H1 (cell line): Measurements from ENCODE around the gene WASF3. TPM values are rescaled to one million over a fixed set of nuclear protein-coding genes. Genes with fewer than 3 reads are reported as not detected.

Experiments used
- CTCF ChIA-PET: fragments of 300-600 bp; sonication (Branson Sonifier 250); formaldehyde crosslinking; loops from one replicate; lab custom pipeline; 2021; ENCODE audit not compliant: partially characterized antibody; lab: Charles Lee
- POLR2A ChIA-PET: fragments of 300-600 bp; sonication (Branson Sonifier 250); formaldehyde crosslinking; loops from one replicate; lab custom pipeline; 2021; ENCODE audit warnings: inconsistent platforms; ENCODE audit not compliant: partially characterized antibody; lab: Charles Lee
- DNase-seq, 2 experiments: peaks; one replicate each; pipeline versions ENCODE4 v3.0.0 to v3.0.0-alpha.2; 2010 to 2022; ENCODE audit warnings: low spot score in 2 of 2, low read depth in 1 of 2, mixed read lengths in 1 of 2
- FAIRE-seq: peaks from 2 replicates; lab custom pipeline; 2011; peaks lifted over from hg19 to GRCh38; lab: Jason Lieb, UNC
- H2AFZ ChIP-seq: 2 replicates; pipeline ENCODE4 v1.8.1; 2012; ENCODE audit warnings: low read length, inconsistent platforms
- H2AK5ac ChIP-seq: 2 replicates; pipeline ENCODE4 v1.6.1; 2013; ENCODE audit warnings: low read depth, low read length
- H2BK120ac ChIP-seq: replicated peaks from 2 replicates; pipeline ENCODE3; 2013; ENCODE audit warnings: low read depth, low read length, inconsistent platforms
- H2BK12ac ChIP-seq: 2 replicates; pipeline ENCODE4 v1.6.1; 2013; ENCODE audit warnings: low read depth, low read length
- H2BK15ac ChIP-seq: 2 replicates; pipeline ENCODE4 v1.6.1; 2013; ENCODE audit warnings: low read length
- H2BK20ac ChIP-seq: 2 replicates; pipeline ENCODE4 v1.6.1; 2013; ENCODE audit warnings: low read length
- H2BK5ac ChIP-seq: 2 replicates; pipeline ENCODE4 v1.6.1; 2013; ENCODE audit warnings: low read depth, low read length
- H3K14ac ChIP-seq: 2 replicates; pipeline ENCODE4 v1.6.1; 2013; ENCODE audit warnings: inconsistent platforms; ENCODE audit not compliant: insufficient read length
- H3K18ac ChIP-seq: 2 replicates; pipeline ENCODE4 v1.6.1; 2013; ENCODE audit warnings: low read length; ENCODE audit errors: extremely low read depth
- H3K23ac ChIP-seq: 2 replicates; pipeline ENCODE4 v1.6.1; 2013; ENCODE audit warnings: inconsistent platforms; ENCODE audit not compliant: insufficient read length
- H3K23me2 ChIP-seq: 2 replicates; pipeline ENCODE4 v1.6.1; 2013; ENCODE audit warnings: low read depth, low read length
- H3K27ac ChIP-seq: 2 replicates; pipeline ENCODE4 v1.6.1; 2011; ENCODE audit warnings: low read depth, low read length, inconsistent platforms
- H3K27me3 ChIP-seq, 4 experiments: replicated peaks in 1 of 4; 1 replicate in 1 of 4; 2 replicates in 3 of 4; pipeline versions ENCODE4 v1.6.1 to v1.8.1; 2011 to 2013; ENCODE audit warnings: low read length in 3 of 4, mild to moderate bottlenecking in 3 of 4, inconsistent platforms in 2 of 4, mixed read lengths in 2 of 4, moderate library complexity in 1 of 4; ENCODE audit not compliant: control insufficient read depth in 3 of 4, insufficient read depth in 3 of 4; ENCODE audit errors: extremely low read depth in 1 of 4
- H3K36me3 ChIP-seq, 4 experiments: 2 replicates each; pipeline versions ENCODE4 v1.6.1 to v1.8.1; 2011 to 2013; ENCODE audit warnings: mild to moderate bottlenecking in 4 of 4, low read length in 3 of 4, moderate library complexity in 2 of 4, control low read depth in 1 of 4, inconsistent platforms in 1 of 4; ENCODE audit not compliant: insufficient read depth in 4 of 4, control insufficient read depth in 2 of 4
- H3K4ac ChIP-seq: replicated peaks from 2 replicates; pipeline ENCODE3; 2013; ENCODE audit warnings: low read length, low read depth, mixed read lengths, inconsistent platforms; ENCODE audit not compliant: insufficient read length
- H3K4me1 ChIP-seq, 4 experiments: replicated peaks in 1 of 4; 1 replicate in 1 of 4; 2 replicates in 3 of 4; pipeline versions ENCODE4 v1.6.1 to v1.8.1; 2011 to 2013; ENCODE audit warnings: low read length in 3 of 4, inconsistent platforms in 2 of 4, mixed read lengths in 1 of 4; ENCODE audit not compliant: insufficient read depth in 4 of 4, control insufficient read depth in 3 of 4
- H3K4me2 ChIP-seq, 2 experiments: 2 replicates each; pipeline versions ENCODE4 v1.6.1 to v1.8.1; 2011 to 2013; ENCODE audit warnings: low read depth in 2 of 2, low read length in 2 of 2, control low read depth in 1 of 2, inconsistent platforms in 1 of 2, mild to moderate bottlenecking in 1 of 2; ENCODE audit not compliant: insufficient read depth in 1 of 2
- H3K4me3 ChIP-seq, 4 experiments: fragments of 200-600, 300-600 bp in 1 of 4; sonication (generic), shearing (Covaris generic), sonication (Bioruptor Twin) in 1 of 4; 2 replicates each; pipeline versions ENCODE4 v1.5.1 to v1.8.1; 2011 to 2016; ENCODE audit warnings: low read length in 4 of 4, low read depth in 3 of 4, control low read depth in 2 of 4, inconsistent platforms in 2 of 4, mild to moderate bottlenecking in 2 of 4, mixed read lengths in 1 of 4, moderate library complexity in 1 of 4; ENCODE audit not compliant: insufficient read depth in 2 of 4; ENCODE audit errors: extremely low read depth in 1 of 4
- H3K56ac ChIP-seq: replicated peaks from 2 replicates; pipeline ENCODE3; 2013; ENCODE audit warnings: low read depth, mild to moderate bottlenecking, mixed read lengths, low read length, inconsistent platforms; ENCODE audit not compliant: insufficient read length
- H3K79me1 ChIP-seq: 2 replicates; pipeline ENCODE4 v1.6.1; 2013; ENCODE audit warnings: low read depth, low read length, control low read depth
- H3K79me2 ChIP-seq, 2 experiments: 2 replicates each; pipeline versions ENCODE4 v1.6.1 to v1.8.1; 2012 to 2013; ENCODE audit warnings: low read length in 2 of 2, mild to moderate bottlenecking in 2 of 2, inconsistent platforms in 1 of 2; ENCODE audit not compliant: insufficient read depth in 2 of 2, control insufficient read depth in 1 of 2
- H3K9ac ChIP-seq, 4 experiments: replicated peaks in 1 of 4; 1 replicate in 1 of 4; 2 replicates in 3 of 4; pipeline versions ENCODE4 v1.6.1 to v1.8.1; 2011 to 2013; ENCODE audit warnings: low read depth in 3 of 4, low read length in 3 of 4, control low read depth in 2 of 4, mild to moderate bottlenecking in 2 of 4, moderate library complexity in 2 of 4, inconsistent platforms in 1 of 4; ENCODE audit errors: extremely low read depth in 1 of 4
- H3K9me3 ChIP-seq, 2 experiments: 2 replicates each; pipeline versions ENCODE4 v1.6.1 to v1.8.1; 2012 to 2013; ENCODE audit warnings: mild to moderate bottlenecking in 2 of 2, moderate library complexity in 2 of 2, control low read depth in 1 of 2, inconsistent platforms in 1 of 2, low read depth in 1 of 2, low read length in 1 of 2, mixed read lengths in 1 of 2; ENCODE audit not compliant: insufficient read depth in 2 of 2
- H4K20me1 ChIP-seq, 2 experiments: replicated peaks in 1 of 2; 2 replicates each; pipeline versions ENCODE3 to v1.8.1; 2011 to 2013; ENCODE audit warnings: inconsistent platforms in 2 of 2, low read length in 2 of 2, mild to moderate bottlenecking in 1 of 2; ENCODE audit not compliant: insufficient read depth in 2 of 2, control insufficient read depth in 1 of 2
- H4K5ac ChIP-seq: 2 replicates; pipeline ENCODE4 v1.6.1; 2013; ENCODE audit warnings: low read length, low read depth, mixed read lengths, inconsistent platforms; ENCODE audit not compliant: insufficient read length
- H4K8ac ChIP-seq: 2 replicates; pipeline ENCODE4 v1.8.0; 2013; ENCODE audit warnings: mild to moderate bottlenecking, moderate library complexity, low read length, inconsistent platforms; ENCODE audit not compliant: insufficient read depth; ENCODE audit errors: extremely low read depth
- H4K91ac ChIP-seq: replicated peaks from 2 replicates; pipeline ENCODE3; 2013; ENCODE audit warnings: low read length, mixed read lengths, inconsistent platforms; ENCODE audit not compliant: insufficient read length
- EP300 ChIP-seq, 2 experiments: IDR thresholded peaks; 1 replicate in 1 of 2; 2 replicates in 1 of 2; pipeline ENCODE4 v1.6.1; 2011 to 2012; ENCODE audit warnings: low read depth in 2 of 2, low read length in 2 of 2, mild to moderate bottlenecking in 2 of 2, borderline replicate concordance in 1 of 2, inconsistent platforms in 1 of 2, moderate library complexity in 1 of 2
- HDAC2 ChIP-seq, 2 experiments: fragments of 300-600 bp in 1 of 2; sonication (generic) in 1 of 2; IDR thresholded peaks; 2 replicates each; pipeline ENCODE4 v1.6.1; 2011 to 2012; ENCODE audit warnings: low read depth in 2 of 2, low read length in 2 of 2, mild to moderate bottlenecking in 2 of 2, moderate library complexity in 2 of 2, borderline replicate concordance in 1 of 2, inconsistent platforms in 1 of 2
- JUN ChIP-seq: IDR thresholded peaks from 2 replicates; pipeline ENCODE4 v1.6.1; 2011; ENCODE audit warnings: low read depth, mild to moderate bottlenecking, improper control_type of control experiment, low read length
- MAFK ChIP-seq: IDR thresholded peaks from 2 replicates; pipeline ENCODE4 v1.6.1; 2012; ENCODE audit warnings: low read depth, mild to moderate bottlenecking, improper control_type of control experiment, low read length
- WGBS, 2 experiments: shearing (Covaris generic) in 1 of 2; methylation state at CpG; one replicate each; pipeline versions ENCODE4 v1.1.6 to v1.1.7; 2013 to 2015; ENCODE audit warnings: low lambda C conversion rate in 2 of 2, mixed read lengths in 2 of 2, inconsistent platforms in 1 of 2, low coverage in 1 of 2, missing lambda C conversion rate in 1 of 2; ENCODE audit not compliant: insufficient replicate concordance in 2 of 2, insufficient coverage in 1 of 2, insufficient read length in 1 of 2; ENCODE audit errors: extremely low coverage in 1 of 2, missing lambda C conversion rate in 1 of 2; 5-methylcytosine and 5-hydroxymethylcytosine counted together
- polyA plus RNA-seq, 7 experiments: library from polyadenylated mRNA; depleted of rRNA in 3 of 7; stranded (reverse) in 5 of 7; unstranded in 2 of 7; fragments of >200 nt in 5 of 7; fragments of 200-250 nt in 2 of 7; gene quantifications; 1 replicate in 5 of 7; 2 replicates in 1 of 7; 4 replicates in 1 of 7; pipeline versions ENCODE4 v1.2.1 to v1.2.3, GENCODE V29; 2011 to 2013; ENCODE audit warnings: missing spikeins in 2 of 7, mixed read lengths in 2 of 7
- total RNA-seq: library from RNA; stranded (reverse); fragmentation: NEBNext Ultra II Directional; extraction: Animal tissue kit (Norgen Biotek cat#: 25700); gene quantifications from 2 replicates; pipeline ENCODE4 v1.2.1, GENCODE V29; 2021
- TF ChIP-seq, protein P1 (sequence below), 3 experiments: IDR thresholded peaks; 1 replicate in 2 of 3; 2 replicates in 1 of 3; pipeline versions ENCODE4 v1.5.1 to v1.6.1; 2011; ENCODE audit warnings: low read length in 3 of 3, mild to moderate bottlenecking in 3 of 3, inconsistent platforms in 2 of 3, low read depth in 1 of 3, moderate library complexity in 1 of 3; ENCODE audit not compliant: insufficient read depth in 1 of 3; ENCODE audit errors: control extremely low read depth in 1 of 3

WASF3 gene
- total and polyA plus RNA-seq, 2 of the 8 experiments (the other 6 are each of a cell fraction or from before 2014, with no cell fraction given) = 18.7 to 39.8 TPM

DNA sequence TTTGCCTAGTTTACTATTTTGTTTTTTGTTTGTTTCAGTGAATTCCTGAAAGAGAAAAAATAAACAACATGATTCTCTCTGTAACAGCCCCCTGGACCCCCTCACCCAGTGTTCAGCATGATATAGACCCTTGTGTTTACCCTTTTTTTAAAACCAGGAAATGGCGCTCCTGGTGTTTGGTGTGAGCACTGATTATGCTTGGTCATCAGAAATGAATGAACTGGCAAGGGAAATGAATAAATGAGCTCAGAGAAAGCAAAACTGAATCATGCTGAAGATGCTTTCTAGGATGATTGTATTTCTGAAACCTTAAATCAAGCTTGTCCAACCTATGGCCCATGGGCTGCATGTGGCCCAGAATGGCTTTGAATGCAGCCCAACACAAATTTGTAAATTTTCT, 22.1 kb downstream of the WASF3 start:
- H2BK5ac ChIP-seq = no peak overlapping the region
- H3K23ac ChIP-seq = no peak overlapping the region
- H2AK5ac ChIP-seq = no peak overlapping the region
- TF ChIP-seq HDAC2 (IDR thresholded peaks at IDR 0.05; ENCODE audit: borderline replicate concordance in 1 of 2, low read depth in 2 of 2, low read length in 2 of 2) = no peak
- TF ChIP-seq MAFK = peak; percentile 61
- TF ChIP-seq JUN = no peak
- TF ChIP-seq, protein P1, sequence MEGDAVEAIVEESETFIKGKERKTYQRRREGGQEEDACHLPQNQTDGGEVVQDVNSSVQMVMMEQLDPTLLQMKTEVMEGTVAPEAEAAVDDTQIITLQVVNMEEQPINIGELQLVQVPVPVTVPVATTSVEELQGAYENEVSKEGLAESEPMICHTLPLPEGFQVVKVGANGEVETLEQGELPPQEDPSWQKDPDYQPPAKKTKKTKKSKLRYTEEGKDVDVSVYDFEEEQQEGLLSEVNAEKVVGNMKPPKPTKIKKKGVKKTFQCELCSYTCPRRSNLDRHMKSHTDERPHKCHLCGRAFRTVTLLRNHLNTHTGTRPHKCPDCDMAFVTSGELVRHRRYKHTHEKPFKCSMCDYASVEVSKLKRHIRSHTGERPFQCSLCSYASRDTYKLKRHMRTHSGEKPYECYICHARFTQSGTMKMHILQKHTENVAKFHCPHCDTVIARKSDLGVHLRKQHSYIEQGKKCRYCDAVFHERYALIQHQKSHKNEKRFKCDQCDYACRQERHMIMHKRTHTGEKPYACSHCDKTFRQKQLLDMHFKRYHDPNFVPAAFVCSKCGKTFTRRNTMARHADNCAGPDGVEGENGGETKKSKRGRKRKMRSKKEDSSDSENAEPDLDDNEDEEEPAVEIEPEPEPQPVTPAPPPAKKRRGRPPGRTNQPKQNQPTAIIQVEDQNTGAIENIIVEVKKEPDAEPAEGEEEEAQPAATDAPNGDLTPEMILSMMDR (IDR thresholded peaks at IDR 0.05; ENCODE audit: control extremely low read depth in 1 of 3, insufficient read depth in 1 of 3, low read depth in 1 of 3, low read length in 3 of 3) = no peak
- TF ChIP-seq EP300 (IDR thresholded peaks at IDR 0.05; ENCODE audit: borderline replicate concordance in 1 of 2, low read depth in 2 of 2, low read length in 2 of 2) = no peak
- no peak overlapping the region for H3K4me3 ChIP-seq
- no peaks in the 10 kb centered on the region for H3K36me3 ChIP-seq
- H4K91ac ChIP-seq = no peak overlapping the region
- H3K27ac ChIP-seq = no peak overlapping the region
- no peak overlapping the region for H2BK15ac ChIP-seq
- no peak for DNase-seq
- H3K4me2 ChIP-seq = no peak overlapping the region
- ChIA-PET POLR2A (interaction anchor here (0.7 kb wide), 1 partner anchor 21 kb away, joined by 3 read pairs; no protein-coding TSS in a partner anchor), CTCF (interaction anchor here (1.1 to 2.0 kb wide), 6 partner anchors 10 to 98 kb away, joined by 3 to 6 read pairs (median 4); no protein-coding TSS in a partner anchor)
- no peak overlapping the region for H2BK20ac ChIP-seq
- no peak overlapping the region for H3K4ac ChIP-seq
- no peaks in the 10 kb centered on the region for H3K23me2 ChIP-seq
- no peak overlapping the region for H3K9ac ChIP-seq
- no peak overlapping the region for H4K5ac ChIP-seq
- peaks cover 0 to 6% (median 4%) of the 10 kb centered on the region in 4 experiments; a peak in 4 of 7 replicates for H3K4me1 ChIP-seq
- H3K14ac ChIP-seq = no peak overlapping the region
- H2AFZ ChIP-seq = no peak overlapping the region
- H3K9me3 ChIP-seq = no peaks in the 10 kb centered on the region; a peak in 1 of 4 replicates
- H3K79me2 ChIP-seq = peaks cover 0 to 53% of the 10 kb centered on the region in 2 experiments; a peak in 2 of 4 replicates
- no peak overlapping the region for H3K56ac ChIP-seq
- no peak overlapping the region for H2BK12ac ChIP-seq
- no peak for FAIRE-seq
- no peak overlapping the region for H3K18ac ChIP-seq
- peaks cover 0 to 1% of the 10 kb centered on the region in 2 experiments for H4K20me1 ChIP-seq
- 96% methylated on average over 1 of the region's 1 CpG; no CpG with 5 or more reads in 1 of the 2 experiments for WGBS, 2 experiments
- H3K79me1 ChIP-seq = no peaks in the 10 kb centered on the region
- H3K27me3 ChIP-seq = no peaks in the 10 kb centered on the region
- H4K8ac ChIP-seq = no peak overlapping the region
- no peak overlapping the region for H2BK120ac ChIP-seq
